GM12878 (cell line): Measurements from ENCODE around the gene MTFR2. TPM values are rescaled to one million over a fixed set of nuclear protein-coding genes. Genes with fewer than 3 reads are reported as not detected.

Source experiments
- CBX5 ChIP-seq: sonication (generic); IDR thresholded peaks from 2 replicates; pipeline ENCODE4 v1.6.1; 2016; ENCODE audit warnings: low read depth, moderate library complexity, mild to moderate bottlenecking, inconsistent platforms
- CHD2 ChIP-seq: IDR thresholded peaks from 2 replicates; pipeline ENCODE4 v1.6.1; 2011; ENCODE audit warnings: low read depth, low read length, improper control_type of control experiment, borderline replicate concordance
- IKZF1 ChIP-seq: fragments of 450-650 bp; conservative IDR thresholded peaks from 2 replicates; pipeline ENCODE4 v1.6.1; 2017; ENCODE audit warnings: antibody characterized with exemption, mild to moderate bottlenecking
- JUND ChIP-seq: IDR thresholded peaks from 2 replicates; pipeline ENCODE4 v1.6.1; 2012; ENCODE audit warnings: low read depth, mild to moderate bottlenecking, low read length, improper control_type of control experiment, moderate library complexity
- NFYA ChIP-seq: IDR thresholded peaks from 2 replicates; pipeline ENCODE4 v1.6.1; 2011; ENCODE audit warnings: low read depth, mild to moderate bottlenecking, low read length, improper control_type of control experiment, borderline replicate concordance
- RAD51 ChIP-seq: fragments of 450-650 bp; IDR thresholded peaks from 2 replicates; pipeline ENCODE4 v1.6.1; 2016; ENCODE audit warnings: moderate library complexity, mild to moderate bottlenecking, inconsistent platforms
- polyA plus RNA-seq, 11 experiments: library from polyadenylated mRNA; depleted of rRNA in 4 of 11; unstranded in 6 of 11; stranded (reverse) in 5 of 11; fragments of >200 nt; fragmentation: Nextera tagmentation in 4 of 11; fragmentation: Illumina TruSeq in 1 of 11; extraction: Ambion mirVana in 4 of 11; extraction: Trizol in 1 of 11; gene quantifications; 1 replicate in 1 of 11; 2 replicates in 10 of 11; pipeline versions ENCODE4 v1.2.1 to v1.2.3, GENCODE V29; 2011 to 2016; ENCODE audit warnings: inconsistent platforms in 2 of 11, missing spikeins in 2 of 11, low read depth in 1 of 11
- total RNA-seq, 4 experiments: library from RNA; depleted of rRNA in 3 of 4; stranded (reverse); fragments of >200 nt in 3 of 4; fragmentation: Illumina TruSeq in 1 of 4; extraction: Trizol in 1 of 4; gene quantifications; 2 replicates each; pipeline versions ENCODE4 v1.2.1 to v1.2.3, GENCODE V29; 2013 to 2021
- TF ChIP-seq, protein P1 (sequence below): IDR thresholded peaks from 2 replicates; pipeline ENCODE4 v1.6.1; 2012; ENCODE audit warnings: low read length, inconsistent platforms
- TF ChIP-seq, protein P2 (sequence below): fragments of 450-650 bp; IDR thresholded peaks from 2 replicates; pipeline ENCODE4 v1.6.1; 2017; ENCODE audit warnings: mild to moderate bottlenecking
- TF ChIP-seq, protein P3 (sequence below), 3 experiments: IDR thresholded peaks in 2 of 3; conservative IDR thresholded peaks in 1 of 3; 2 replicates each; pipeline ENCODE4 v1.5.1; 2011; ENCODE audit warnings: low read depth in 3 of 3, low read length in 3 of 3, mild to moderate bottlenecking in 3 of 3, control low read depth in 2 of 3, moderate library complexity in 2 of 3, inconsistent platforms in 1 of 3, mixed read lengths in 1 of 3; ENCODE audit not compliant: control insufficient read depth in 2 of 3, insufficient read depth in 1 of 3; ENCODE audit errors: extremely low read depth in 1 of 3
- TF ChIP-seq, protein P4 (sequence below): fragments of 450-650 bp; IDR thresholded peaks from 2 replicates; pipeline ENCODE4 v1.6.1; 2016; ENCODE audit warnings: mild to moderate bottlenecking, moderate library complexity, borderline replicate concordance

Gene MTFR2
- total and polyA plus RNA-seq, 10 of the 15 experiments (the other 5 are each of a cell fraction or from before 2014, with no cell fraction given), result 7.3 to 33.5 (median 25.3) TPM

DNA sequence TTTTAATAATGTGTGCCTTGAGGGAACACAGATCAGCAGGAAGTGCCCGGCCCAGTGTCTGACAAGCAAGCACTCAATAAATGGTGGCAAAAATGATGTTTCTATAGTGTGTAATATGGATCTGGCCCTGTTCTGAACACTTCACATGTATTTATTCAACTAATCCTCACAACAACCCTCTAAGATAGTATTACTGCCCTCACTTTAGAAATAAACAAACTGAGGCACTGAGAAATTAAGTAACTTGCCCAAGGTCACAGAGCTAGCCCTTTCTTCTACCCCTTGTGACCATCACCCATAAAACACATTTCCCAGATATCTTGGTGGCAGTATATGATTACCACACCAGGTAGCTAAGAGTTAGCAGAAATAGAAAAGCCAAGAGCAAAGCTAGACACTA, 12.8 kb upstream of the MTFR2 start (continued):
- TF ChIP-seq, protein P1, sequence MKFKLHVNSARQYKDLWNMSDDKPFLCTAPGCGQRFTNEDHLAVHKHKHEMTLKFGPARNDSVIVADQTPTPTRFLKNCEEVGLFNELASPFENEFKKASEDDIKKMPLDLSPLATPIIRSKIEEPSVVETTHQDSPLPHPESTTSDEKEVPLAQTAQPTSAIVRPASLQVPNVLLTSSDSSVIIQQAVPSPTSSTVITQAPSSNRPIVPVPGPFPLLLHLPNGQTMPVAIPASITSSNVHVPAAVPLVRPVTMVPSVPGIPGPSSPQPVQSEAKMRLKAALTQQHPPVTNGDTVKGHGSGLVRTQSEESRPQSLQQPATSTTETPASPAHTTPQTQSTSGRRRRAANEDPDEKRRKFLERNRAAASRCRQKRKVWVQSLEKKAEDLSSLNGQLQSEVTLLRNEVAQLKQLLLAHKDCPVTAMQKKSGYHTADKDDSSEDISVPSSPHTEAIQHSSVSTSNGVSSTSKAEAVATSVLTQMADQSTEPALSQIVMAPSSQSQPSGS, result no peak
- TF ChIP-seq, protein P2, sequence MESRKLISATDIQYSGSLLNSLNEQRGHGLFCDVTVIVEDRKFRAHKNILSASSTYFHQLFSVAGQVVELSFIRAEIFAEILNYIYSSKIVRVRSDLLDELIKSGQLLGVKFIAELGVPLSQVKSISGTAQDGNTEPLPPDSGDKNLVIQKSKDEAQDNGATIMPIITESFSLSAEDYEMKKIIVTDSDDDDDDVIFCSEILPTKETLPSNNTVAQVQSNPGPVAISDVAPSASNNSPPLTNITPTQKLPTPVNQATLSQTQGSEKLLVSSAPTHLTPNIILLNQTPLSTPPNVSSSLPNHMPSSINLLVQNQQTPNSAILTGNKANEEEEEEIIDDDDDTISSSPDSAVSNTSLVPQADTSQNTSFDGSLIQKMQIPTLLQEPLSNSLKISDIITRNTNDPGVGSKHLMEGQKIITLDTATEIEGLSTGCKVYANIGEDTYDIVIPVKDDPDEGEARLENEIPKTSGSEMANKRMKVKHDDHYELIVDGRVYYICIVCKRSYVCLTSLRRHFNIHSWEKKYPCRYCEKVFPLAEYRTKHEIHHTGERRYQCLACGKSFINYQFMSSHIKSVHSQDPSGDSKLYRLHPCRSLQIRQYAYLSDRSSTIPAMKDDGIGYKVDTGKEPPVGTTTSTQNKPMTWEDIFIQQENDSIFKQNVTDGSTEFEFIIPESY, result no peak
- TF ChIP-seq NFYA, result no peak
- TF ChIP-seq JUND, result no peak
- TF ChIP-seq CHD2, result no peak
- no peak for TF ChIP-seq RAD51
- TF ChIP-seq, protein P3, sequence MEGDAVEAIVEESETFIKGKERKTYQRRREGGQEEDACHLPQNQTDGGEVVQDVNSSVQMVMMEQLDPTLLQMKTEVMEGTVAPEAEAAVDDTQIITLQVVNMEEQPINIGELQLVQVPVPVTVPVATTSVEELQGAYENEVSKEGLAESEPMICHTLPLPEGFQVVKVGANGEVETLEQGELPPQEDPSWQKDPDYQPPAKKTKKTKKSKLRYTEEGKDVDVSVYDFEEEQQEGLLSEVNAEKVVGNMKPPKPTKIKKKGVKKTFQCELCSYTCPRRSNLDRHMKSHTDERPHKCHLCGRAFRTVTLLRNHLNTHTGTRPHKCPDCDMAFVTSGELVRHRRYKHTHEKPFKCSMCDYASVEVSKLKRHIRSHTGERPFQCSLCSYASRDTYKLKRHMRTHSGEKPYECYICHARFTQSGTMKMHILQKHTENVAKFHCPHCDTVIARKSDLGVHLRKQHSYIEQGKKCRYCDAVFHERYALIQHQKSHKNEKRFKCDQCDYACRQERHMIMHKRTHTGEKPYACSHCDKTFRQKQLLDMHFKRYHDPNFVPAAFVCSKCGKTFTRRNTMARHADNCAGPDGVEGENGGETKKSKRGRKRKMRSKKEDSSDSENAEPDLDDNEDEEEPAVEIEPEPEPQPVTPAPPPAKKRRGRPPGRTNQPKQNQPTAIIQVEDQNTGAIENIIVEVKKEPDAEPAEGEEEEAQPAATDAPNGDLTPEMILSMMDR (IDR thresholded peaks at IDR 0.05 in 2 of 3, conservative IDR thresholded peaks at IDR 0.05 in 1 of 3; ENCODE audit: control insufficient read depth in 2 of 3, extremely low read depth in 1 of 3, insufficient read depth in 1 of 3, low read depth in 3 of 3, low read length in 3 of 3), result no peak
- no peak for TF ChIP-seq CBX5
- TF ChIP-seq, protein P4, sequence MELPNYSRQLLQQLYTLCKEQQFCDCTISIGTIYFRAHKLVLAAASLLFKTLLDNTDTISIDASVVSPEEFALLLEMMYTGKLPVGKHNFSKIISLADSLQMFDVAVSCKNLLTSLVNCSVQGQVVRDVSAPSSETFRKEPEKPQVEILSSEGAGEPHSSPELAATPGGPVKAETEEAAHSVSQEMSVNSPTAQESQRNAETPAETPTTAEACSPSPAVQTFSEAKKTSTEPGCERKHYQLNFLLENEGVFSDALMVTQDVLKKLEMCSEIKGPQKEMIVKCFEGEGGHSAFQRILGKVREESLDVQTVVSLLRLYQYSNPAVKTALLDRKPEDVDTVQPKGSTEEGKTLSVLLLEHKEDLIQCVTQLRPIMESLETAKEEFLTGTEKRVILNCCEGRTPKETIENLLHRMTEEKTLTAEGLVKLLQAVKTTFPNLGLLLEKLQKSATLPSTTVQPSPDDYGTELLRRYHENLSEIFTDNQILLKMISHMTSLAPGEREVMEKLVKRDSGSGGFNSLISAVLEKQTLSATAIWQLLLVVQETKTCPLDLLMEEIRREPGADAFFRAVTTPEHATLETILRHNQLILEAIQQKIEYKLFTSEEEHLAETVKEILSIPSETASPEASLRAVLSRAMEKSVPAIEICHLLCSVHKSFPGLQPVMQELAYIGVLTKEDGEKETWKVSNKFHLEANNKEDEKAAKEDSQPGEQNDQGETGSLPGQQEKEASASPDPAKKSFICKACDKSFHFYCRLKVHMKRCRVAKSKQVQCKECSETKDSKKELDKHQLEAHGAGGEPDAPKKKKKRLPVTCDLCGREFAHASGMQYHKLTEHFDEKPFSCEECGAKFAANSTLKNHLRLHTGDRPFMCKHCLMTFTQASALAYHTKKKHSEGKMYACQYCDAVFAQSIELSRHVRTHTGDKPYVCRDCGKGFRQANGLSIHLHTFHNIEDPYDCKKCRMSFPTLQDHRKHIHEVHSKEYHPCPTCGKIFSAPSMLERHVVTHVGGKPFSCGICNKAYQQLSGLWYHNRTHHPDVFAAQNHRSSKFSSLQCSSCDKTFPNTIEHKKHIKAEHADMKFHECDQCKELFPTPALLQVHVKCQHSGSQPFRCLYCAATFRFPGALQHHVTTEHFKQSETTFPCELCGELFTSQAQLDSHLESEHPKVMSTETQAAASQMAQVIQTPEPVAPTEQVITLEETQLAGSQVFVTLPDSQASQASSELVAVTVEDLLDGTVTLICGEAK, result no peak
- no peak for TF ChIP-seq IKZF1
